ENCODE measurements around the gene TAF6L. TPM values are rescaled to one million over a fixed set of nuclear protein-coding genes. Genes with fewer than 3 reads are reported as not detected.

TAF6L gene
- total RNA-seq, 1 experiment from 2014 or later = 42.1 TPM

- TF ChIP-seq, protein P1, sequence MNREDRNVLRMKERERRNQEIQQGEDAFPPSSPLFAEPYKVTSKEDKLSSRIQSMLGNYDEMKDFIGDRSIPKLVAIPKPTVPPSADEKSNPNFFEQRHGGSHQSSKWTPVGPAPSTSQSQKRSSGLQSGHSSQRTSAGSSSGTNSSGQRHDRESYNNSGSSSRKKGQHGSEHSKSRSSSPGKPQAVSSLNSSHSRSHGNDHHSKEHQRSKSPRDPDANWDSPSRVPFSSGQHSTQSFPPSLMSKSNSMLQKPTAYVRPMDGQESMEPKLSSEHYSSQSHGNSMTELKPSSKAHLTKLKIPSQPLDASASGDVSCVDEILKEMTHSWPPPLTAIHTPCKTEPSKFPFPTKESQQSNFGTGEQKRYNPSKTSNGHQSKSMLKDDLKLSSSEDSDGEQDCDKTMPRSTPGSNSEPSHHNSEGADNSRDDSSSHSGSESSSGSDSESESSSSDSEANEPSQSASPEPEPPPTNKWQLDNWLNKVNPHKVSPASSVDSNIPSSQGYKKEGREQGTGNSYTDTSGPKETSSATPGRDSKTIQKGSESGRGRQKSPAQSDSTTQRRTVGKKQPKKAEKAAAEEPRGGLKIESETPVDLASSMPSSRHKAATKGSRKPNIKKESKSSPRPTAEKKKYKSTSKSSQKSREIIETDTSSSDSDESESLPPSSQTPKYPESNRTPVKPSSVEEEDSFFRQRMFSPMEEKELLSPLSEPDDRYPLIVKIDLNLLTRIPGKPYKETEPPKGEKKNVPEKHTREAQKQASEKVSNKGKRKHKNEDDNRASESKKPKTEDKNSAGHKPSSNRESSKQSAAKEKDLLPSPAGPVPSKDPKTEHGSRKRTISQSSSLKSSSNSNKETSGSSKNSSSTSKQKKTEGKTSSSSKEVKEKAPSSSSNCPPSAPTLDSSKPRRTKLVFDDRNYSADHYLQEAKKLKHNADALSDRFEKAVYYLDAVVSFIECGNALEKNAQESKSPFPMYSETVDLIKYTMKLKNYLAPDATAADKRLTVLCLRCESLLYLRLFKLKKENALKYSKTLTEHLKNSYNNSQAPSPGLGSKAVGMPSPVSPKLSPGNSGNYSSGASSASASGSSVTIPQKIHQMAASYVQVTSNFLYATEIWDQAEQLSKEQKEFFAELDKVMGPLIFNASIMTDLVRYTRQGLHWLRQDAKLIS (CRISPR knock-in tag; IDR thresholded peaks at IDR 0.05; ENCODE audit: borderline replicate concordance) = 0 out of 2 replicates have a peak, but pooled peaks have one; percentile 73
- peak; percentile 98 for TF ChIP-seq E2F5 (CRISPR knock-in tag; IDR thresholded peaks at IDR 0.05)
- no peak; the same call in 1 of the 2 replicates for TF ChIP-seq KAT7 (CRISPR knock-in tag; IDR thresholded peaks at IDR 0.05; ENCODE audit: borderline replicate concordance)
- TF ChIP-seq, protein P2, sequence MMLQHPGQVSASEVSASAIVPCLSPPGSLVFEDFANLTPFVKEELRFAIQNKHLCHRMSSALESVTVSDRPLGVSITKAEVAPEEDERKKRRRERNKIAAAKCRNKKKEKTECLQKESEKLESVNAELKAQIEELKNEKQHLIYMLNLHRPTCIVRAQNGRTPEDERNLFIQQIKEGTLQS (CRISPR knock-in tag; conservative IDR thresholded peaks at IDR 0.05) = no peak
- peak; percentile 86 for TF ChIP-seq FOXP1 (CRISPR knock-in tag; IDR thresholded peaks at IDR 0.05; ENCODE audit: borderline replicate concordance)
- TF ChIP-seq RORB (CRISPR knock-in tag; IDR thresholded peaks at IDR 0.05) = no peak
- no peak; the same call in 1 of the 2 replicates for TF ChIP-seq OVOL2 (CRISPR knock-in tag; IDR thresholded peaks at IDR 0.05; ENCODE audit: borderline replicate concordance)
- TF ChIP-seq ATF6 (CRISPR knock-in tag; IDR thresholded peaks at IDR 0.05) = no peak
- TF ChIP-seq AR (CRISPR knock-in tag; IDR thresholded peaks at IDR 0.05) = no peak
- no peak for TF ChIP-seq ZNF138 (CRISPR knock-in tag; conservative IDR thresholded peaks at IDR 0.05)
- TF ChIP-seq E2F4 (CRISPR knock-in tag; IDR thresholded peaks at IDR 0.05; ENCODE audit: borderline replicate concordance, low read depth) = peak; percentile 81; the same call in 1 of the 2 replicates
- TF ChIP-seq, protein P3, sequence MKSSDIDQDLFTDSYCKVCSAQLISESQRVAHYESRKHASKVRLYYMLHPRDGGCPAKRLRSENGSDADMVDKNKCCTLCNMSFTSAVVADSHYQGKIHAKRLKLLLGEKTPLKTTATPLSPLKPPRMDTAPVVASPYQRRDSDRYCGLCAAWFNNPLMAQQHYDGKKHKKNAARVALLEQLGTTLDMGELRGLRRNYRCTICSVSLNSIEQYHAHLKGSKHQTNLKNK (CRISPR knock-in tag; IDR thresholded peaks at IDR 0.05) = no peak
- no peak for TF ChIP-seq ATF1 (CRISPR knock-in tag; IDR thresholded peaks at IDR 0.05)
- TF ChIP-seq JAZF1 (CRISPR knock-in tag; IDR thresholded peaks at IDR 0.05) = no peak
- TF ChIP-seq TP53 (CRISPR knock-in tag; IDR thresholded peaks at IDR 0.05) = 0 out of 2 replicates have a peak, but pooled peaks have one; percentile 56
- TF ChIP-seq, protein P4, sequence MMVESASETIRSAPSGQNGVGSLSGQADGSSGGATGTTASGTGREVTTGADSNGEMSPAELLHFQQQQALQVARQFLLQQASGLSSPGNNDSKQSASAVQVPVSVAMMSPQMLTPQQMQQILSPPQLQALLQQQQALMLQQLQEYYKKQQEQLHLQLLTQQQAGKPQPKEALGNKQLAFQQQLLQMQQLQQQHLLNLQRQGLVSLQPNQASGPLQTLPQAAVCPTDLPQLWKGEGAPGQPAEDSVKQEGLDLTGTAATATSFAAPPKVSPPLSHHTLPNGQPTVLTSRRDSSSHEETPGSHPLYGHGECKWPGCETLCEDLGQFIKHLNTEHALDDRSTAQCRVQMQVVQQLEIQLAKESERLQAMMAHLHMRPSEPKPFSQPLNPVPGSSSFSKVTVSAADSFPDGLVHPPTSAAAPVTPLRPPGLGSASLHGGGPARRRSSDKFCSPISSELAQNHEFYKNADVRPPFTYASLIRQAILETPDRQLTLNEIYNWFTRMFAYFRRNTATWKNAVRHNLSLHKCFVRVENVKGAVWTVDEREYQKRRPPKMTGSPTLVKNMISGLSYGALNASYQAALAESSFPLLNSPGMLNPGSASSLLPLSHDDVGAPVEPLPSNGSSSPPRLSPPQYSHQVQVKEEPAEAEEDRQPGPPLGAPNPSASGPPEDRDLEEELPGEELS (CRISPR knock-in tag; IDR thresholded peaks at IDR 0.05) = peak; percentile 73; the same call in 1 of the 2 replicates
- TF ChIP-seq NR3C1 (CRISPR knock-in tag; conservative IDR thresholded peaks at IDR 0.05; ENCODE audit: low read depth) = no peak; the same call in 1 of the 2 replicates
- peak; percentile 63; the same call in 1 of the 2 replicates for TF ChIP-seq GABPB1 (CRISPR knock-in tag; IDR thresholded peaks at IDR 0.05)
- TF ChIP-seq MYBL2 (CRISPR knock-in tag; IDR thresholded peaks at IDR 0.05) = 0 out of 2 replicates have a peak, but pooled peaks have one; percentile 43
- TF ChIP-seq, protein P5, sequence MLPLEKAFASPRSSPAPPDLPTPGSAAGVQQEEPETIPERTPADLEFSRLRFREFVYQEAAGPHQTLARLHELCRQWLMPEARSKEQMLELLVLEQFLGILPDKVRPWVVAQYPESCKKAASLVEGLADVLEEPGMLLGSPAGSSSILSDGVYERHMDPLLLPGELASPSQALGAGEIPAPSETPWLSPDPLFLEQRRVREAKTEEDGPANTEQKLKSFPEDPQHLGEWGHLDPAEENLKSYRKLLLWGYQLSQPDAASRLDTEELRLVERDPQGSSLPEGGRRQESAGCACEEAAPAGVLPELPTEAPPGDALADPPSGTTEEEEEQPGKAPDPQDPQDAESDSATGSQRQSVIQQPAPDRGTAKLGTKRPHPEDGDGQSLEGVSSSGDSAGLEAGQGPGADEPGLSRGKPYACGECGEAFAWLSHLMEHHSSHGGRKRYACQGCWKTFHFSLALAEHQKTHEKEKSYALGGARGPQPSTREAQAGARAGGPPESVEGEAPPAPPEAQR (CRISPR knock-in tag; IDR thresholded peaks at IDR 0.05) = no peak
Measured at GRCh38 chr11:62727165-62727871, 43.9 kb upstream of the TAF6L start, which contains the start of gene HNRNPUL2 (continued).

All from WTC11 (cell line).